Stimulated activated CD8-positive, alpha-beta memory T cell treated with anti-CD3 and anti-CD28 coated beads, Interleukin-2, amount 100 ng/mL, for 48 hours (primary cell): ENCODE data around the gene EVC2.
"Not testable (repeated sequence)": the region's sequence is repeated elsewhere in the genome, so short reads cannot be mapped to it uniquely, and the experiment has no call there.

Experiments
- DNase-seq, 2 donors: peaks; one replicate each; pipeline ENCODE4 v3.0.0-alpha.2; 2020; ENCODE audit warnings: low read depth in 2 of 2

The EVC2 gene

GRCh38 chr4:5630762-5631161 lies 77.6 kb downstream of the EVC2 start:
- DNase-seq, result no peak

GRCh38 chr4:5629542-5629941 lies 78.8 kb downstream of the EVC2 start:
- no peak for DNase-seq

- DNase-seq, result no peak
Measured at GRCh38 chr4:5626913-5627312, 81.4 kb downstream of the EVC2 start.

- no peak for DNase-seq
Measured at GRCh38 chr4:5622596-5622995, 85.8 kb downstream of the EVC2 start.

GRCh38 chr4:5619913-5620625 lies 88.3 kb downstream of the EVC2 start:
- DNase-seq, result no peak

- no peak for DNase-seq
Measured at GRCh38 chr4:5618051-5618960, 90.1 kb downstream of the EVC2 start.

GRCh38 chr4:5616331-5616950 lies 91.9 kb downstream of the EVC2 start:
- DNase-seq, result no peak

- no peak for DNase-seq
Measured at GRCh38 chr4:5615496-5616075, 92.8 kb downstream of the EVC2 start.

- no peak for DNase-seq
Measured at GRCh38 chr4:5611750-5612149, 96.6 kb downstream of the EVC2 start.

- no peak for DNase-seq
Measured at GRCh38 chr4:5609306-5610007, 98.9 kb downstream of the EVC2 start.

GRCh38 chr4:5593828-5594227 lies 114.5 kb downstream of the EVC2 start:
- not testable (repeated sequence) for DNase-seq

GRCh38 chr4:5592272-5592671 lies 116.1 kb downstream of the EVC2 start:
- no peak for DNase-seq

- DNase-seq, result no peak
Measured at GRCh38 chr4:5589495-5589894, 118.9 kb downstream of the EVC2 start.

- no peak for DNase-seq
Measured at GRCh38 chr4:5588046-5588445, 120.3 kb downstream of the EVC2 start.

- DNase-seq, result no peak
Measured at GRCh38 chr4:5575941-5576340, 132.4 kb downstream of the EVC2 start.

GRCh38 chr4:5574386-5574785 lies 134.0 kb downstream of the EVC2 start:
- DNase-seq, result no peak

- no peak for DNase-seq
Measured at GRCh38 chr4:5573965-5574364, 134.4 kb downstream of the EVC2 start.

- DNase-seq, result no peak
Measured at GRCh38 chr4:5572751-5573150, 135.6 kb downstream of the EVC2 start.

GRCh38 chr4:5572114-5572513 lies 136.2 kb downstream of the EVC2 start:
- DNase-seq, result no peak

GRCh38 chr4:5571646-5572045 lies 136.7 kb downstream of the EVC2 start:
- DNase-seq, result no peak

GRCh38 chr4:5569451-5569850 lies 138.9 kb downstream of the EVC2 start:
- no peak for DNase-seq

- no peak for DNase-seq
Measured at GRCh38 chr4:5568931-5569330, 139.4 kb downstream of the EVC2 start.
